ENCODE data around the gene APBA1.

DNA sequence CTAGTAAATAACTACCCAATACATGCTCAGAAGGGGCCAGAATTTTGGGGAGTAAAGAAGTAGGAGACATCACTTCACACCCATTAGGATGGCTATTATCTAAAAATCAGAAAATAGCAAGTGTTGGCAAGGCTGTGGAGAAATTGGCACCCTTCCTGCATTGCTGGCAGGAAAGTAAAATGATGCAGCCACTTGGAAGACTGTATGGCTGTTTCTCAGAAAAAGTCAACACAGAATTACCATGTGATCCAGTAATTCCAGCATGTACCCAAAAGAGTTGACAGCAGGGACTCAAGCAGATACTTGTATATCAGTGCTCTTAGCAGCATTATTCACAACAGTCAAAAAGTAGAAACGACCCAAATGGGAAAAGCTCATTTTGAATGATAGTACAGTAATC is 107.6 kb downstream of the APBA1 start:
- TF ChIP-seq CTCF (IDR thresholded peaks at IDR 0.05): no peak
- no peak for TF ChIP-seq POLR2A (IDR thresholded peaks at IDR 0.05; ENCODE audit: low read depth)
- no peak for TF ChIP-seq POLR2AphosphoS5 (IDR thresholded peaks at IDR 0.05)

All from esophagus muscularis mucosa (tissue), 3 donors.